HuH-7.5 (cell line): ENCODE measurements around the gene ARHGAP25.

Source experiments
- DNase-seq: peaks from one replicate; pipeline ENCODE4 v3.0.0; 2011; ENCODE audit warnings: low spot score

The ARHGAP25 gene

DNA sequence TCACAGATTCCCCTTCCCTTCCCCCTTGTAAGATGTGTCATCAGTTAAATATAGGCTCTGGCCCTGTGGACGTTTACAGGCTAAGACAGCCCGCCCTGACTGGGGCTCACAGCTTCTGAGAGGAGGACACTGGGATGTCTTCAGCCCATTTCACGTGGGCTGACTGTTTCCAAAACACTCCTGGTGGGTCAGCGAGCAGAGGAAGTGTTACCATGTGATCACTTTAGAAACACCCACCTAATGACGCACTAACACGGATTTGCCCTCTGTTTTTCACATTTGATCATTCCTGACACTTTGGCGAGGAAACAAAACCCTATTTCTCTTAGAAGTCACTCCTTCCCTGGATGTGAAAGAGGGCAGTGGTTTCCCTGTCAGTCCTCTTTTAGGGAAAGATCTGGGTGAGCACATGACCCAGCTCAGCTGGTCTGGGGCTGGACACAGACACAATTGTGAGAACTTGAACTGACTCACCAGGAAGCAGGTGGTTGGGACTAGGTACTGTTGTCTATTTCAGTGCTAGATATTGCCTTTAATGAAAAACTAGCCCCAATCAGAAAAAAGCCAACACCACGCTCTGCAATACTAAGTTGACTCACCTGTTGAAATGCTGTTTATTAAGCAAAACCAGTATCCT, 97.7 kb downstream of the ARHGAP25 start:
- no peak for DNase-seq

DNA sequence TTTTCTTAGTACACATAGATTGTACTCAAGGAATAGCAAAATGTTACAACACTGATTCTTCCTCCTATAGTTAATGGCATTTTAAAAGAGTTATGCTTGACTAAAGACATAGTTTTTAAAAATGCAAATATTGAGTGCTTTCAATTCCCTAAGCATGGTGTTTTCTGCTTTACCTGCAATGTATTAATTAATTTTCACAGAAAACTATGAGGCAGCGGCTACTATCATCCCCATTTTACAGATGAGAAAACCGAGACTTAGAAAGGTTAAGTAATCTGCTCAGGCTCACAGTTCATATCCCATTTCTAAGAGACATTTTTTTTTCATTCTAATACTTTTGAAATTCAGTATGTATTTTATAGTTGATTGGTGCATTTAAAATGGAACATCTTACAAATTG, 98.6 kb downstream of the ARHGAP25 start:
- DNase-seq = no peak

DNA sequence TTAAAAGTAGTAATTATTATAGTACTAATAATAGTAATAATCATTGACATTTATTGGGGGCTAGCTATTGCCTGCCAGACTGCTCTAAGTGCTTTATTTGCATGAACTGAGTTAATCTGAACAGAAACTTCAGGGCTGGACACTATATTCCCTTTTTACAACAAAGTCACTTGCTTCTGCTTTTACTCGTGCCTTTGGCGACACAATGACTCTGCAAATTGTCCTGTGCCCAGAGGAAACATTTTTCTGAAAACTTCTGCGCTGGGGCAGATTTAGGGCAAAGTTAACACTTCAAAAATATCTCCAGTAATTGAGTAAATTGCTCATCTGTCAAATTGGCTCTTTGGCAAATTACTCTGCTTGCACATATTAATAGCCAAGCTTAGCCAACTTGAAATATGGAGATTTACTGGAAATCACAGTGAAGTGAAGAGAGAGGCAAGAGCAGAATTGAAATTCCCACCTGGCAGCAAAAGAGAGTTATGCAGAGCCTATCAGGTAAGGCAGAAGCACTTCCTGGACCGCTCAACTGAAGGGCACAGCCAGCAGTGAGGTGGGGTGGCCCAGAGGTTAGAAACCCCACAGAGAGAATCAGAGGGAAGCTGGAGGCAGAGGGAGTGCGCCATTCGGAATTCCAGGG, 100.2 kb downstream of the ARHGAP25 start:
- DNase-seq = no peak

DNA sequence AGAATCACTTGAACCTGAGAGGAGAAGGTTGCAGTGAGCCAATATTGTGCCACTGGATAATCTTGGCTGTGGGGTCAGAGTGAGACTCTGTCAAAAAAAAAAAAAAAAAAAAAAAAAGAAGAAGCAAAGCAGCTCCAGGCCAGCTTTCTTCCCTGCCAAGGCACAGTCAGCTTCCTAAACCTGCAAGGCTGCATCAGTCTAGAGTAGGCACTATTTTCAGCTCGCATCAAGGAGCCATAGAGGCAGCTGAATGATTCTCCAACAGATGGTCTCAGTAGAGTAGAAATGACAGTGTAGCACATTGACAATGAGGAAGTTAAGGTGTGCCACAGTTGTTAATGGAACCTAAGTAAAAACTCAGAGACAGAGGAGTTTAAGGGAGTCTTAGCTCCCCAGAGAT, 101.0 kb downstream of the ARHGAP25 start:
- no peak for DNase-seq

DNA sequence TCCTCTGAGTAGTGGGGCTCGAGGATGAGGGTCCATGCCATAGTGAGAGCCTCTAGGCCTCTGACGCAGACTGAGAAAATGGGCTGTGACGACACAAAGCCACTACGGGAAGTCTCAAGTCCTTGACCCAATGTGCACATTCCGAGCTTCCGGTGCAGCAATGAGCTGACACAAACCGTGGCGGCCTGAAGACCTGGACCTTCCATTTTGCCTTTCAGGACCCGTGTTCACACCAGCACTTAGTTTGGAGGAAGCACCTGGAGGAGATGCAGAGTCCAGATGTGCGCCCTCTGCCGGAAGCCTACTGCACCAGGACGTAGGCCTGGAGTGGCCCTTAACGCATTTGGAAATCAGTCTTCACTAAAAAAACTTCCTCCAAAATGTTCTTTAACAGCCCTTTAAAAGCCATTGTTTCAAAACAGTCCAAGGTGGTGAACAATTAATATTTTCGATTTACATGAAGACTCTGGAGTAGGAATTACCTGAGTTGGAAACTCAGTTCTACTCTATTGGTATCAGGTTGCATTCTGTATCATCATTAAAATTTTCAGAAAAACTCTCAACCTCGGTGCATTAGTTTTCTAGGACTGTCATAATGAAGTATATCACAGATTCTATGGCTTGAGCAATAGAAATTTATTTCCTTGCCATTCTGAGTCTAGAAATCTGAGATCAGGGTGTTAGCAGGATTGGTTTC, 102.7 kb downstream of the ARHGAP25 start:
- DNase-seq = peak; percentile 58

DNA sequence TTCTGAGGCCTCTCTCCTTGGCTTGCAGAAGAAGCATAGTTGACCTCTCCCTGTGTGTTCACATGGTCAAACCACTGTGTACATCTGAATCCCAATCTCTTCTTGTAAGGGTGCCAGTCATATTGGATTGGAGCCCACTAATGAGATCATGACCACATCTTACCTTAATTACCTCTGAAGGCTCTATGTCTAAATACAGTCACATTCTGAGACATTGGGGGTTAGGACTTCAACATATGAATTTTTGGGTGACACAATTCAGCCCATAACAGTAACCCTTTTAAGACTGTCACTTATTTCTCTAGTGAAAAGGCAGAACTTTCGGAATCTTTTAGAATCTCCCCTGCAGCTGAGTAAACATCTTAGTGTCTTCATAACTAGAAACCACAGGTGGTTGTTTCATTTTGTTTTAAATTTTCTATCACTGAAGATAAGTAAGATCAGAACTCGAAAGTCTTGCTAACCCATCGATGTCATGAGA, 103.3 kb downstream of the ARHGAP25 start:
- DNase-seq = no peak

DNA sequence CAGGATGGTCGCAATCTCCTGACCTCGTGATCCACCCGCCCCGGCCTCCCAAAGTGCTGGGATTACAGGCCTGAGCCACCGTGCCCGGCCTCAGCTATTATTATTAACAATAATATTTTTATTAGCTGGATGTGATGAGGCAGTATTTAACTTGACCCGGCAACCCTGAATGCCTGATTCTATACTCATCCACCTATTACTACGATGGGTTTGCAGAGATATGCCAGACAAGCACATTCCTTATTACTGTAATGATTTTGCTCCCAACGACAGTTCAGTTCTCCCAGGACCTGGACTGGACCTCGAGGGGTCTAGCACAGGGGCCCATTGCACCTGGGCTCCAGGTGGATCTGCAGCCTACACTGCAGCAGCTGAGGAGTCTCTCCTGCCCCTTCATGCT, 104.0 kb downstream of the ARHGAP25 start:
- DNase-seq = no peak

DNA sequence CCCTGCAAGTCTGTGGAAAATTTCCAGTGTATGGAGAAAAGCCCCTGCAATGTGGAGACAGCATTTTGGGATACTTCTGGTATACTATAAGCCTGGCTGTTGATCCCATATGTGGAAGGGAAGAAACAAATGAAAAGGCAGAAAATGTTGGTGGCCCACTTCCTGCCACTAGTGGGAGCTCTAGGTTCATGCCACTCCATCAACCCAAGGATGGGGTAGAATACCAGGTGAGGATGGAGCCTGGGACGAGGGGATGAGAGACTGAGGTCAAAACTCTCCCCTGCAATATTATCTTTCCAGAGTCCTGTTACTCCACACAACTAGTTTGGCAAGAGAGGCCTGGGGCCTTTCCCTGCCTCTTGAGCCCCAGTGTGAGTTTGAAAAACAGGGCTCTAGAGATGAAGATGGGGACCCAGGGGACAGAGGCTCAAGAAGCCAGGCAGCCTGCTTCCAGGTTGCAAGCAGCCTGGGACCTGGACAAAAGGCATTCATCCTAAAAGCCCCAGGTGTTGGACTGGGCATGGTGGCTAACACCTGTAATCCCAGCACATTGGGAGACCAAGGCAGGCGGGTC, 104.7 kb downstream of the ARHGAP25 start:
- DNase-seq = peak; percentile 22

DNA sequence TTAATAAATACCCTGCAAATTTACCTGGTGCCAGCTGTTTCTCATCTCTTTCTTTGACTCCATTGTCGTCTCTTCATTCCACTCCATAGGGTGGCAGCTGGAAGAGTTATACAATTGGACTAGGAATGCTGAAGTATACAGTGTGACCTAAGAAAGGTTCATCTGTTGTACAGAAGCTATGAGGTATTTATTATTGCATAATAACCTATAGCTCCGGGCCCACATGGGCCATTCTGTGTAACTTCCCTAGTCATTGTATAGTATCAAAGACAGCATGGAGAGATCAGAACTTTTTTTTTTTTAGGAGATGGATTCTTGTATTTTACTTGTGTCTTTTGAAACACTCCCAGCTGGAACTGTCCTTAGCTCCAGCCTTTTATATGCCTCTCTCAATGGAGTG, 110.4 kb downstream of the ARHGAP25 start:
- DNase-seq = no peak

DNA sequence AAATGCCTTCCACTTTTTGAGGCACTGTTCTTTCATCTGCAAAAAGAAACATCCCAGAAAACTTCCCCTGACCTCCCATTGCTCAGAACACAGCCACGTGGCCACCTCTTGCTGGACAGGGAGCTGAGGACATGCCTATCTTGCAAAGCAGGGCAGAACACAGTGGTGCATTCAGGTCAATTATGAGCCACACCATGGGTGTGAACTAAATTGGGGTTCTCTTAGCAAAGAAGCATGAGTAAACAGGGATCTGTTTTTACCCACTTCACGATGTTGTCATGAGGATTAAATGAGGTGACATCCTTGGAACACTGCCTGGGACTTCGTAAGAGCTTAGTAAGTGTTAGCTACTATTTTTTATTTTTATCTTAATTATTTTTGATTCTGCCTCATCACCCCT, 111.5 kb downstream of the ARHGAP25 start:
- DNase-seq = no peak

DNA sequence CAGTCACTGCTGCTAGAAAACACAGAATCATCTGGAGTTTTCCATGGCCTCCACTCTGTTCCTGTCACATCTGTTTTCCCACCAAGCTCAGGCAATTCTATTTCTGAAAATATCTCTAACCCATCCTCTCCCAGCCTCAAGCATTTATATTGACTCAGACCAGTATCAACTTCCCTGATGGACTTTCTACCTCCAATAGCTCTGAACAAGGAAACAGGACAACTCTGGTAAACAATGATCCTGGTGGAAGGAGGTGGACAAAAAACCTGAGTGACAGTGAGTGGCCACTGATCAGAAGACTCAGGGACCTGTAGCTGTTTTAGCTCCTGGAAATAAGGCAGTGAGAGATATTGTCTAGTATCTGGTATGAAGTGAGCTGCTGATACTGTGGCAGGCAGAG, 113.1 kb downstream of the ARHGAP25 start:
- DNase-seq = no peak

DNA sequence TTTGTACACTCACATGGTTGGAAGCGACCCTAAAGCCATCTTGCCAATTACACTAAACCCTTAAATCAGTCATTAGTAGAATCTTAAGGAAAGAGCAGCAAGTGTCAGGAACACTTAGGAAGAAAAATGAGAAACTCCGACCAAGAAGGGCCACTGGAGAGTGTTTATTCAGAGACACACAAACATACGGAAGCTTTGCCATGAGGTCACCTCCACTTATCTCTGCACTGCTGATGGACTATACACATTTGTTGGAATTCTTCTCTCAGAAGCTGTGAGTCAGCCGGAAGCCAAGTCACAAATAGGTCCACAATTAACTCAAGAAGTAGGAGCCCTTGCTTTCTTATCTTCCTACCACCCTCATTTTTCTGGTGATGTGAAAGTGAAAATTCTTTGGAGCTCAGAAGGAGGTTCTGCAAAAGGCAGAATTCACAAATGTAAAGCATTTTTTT, 115.0 kb downstream of the ARHGAP25 start:
- DNase-seq = no peak

DNA sequence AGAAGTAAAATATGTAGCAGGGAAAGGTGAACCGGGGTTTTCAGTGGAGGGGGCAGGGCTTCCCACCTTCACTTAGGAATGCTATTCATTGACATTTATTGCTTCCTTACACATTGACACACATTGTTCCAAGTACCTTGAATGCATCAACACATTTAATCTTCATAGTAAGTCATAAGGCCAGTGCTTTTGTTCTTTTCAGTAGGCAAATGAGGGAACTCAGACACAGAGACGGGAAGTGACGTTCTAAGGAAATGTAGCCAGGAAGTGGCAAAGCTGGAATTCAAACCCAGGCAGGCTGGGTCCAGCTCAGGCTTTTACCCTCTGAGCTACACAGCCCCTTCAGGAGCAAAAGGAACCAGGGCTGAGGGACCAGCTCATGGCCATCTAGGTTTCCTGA, 115.9 kb downstream of the ARHGAP25 start:
- DNase-seq = no peak

DNA sequence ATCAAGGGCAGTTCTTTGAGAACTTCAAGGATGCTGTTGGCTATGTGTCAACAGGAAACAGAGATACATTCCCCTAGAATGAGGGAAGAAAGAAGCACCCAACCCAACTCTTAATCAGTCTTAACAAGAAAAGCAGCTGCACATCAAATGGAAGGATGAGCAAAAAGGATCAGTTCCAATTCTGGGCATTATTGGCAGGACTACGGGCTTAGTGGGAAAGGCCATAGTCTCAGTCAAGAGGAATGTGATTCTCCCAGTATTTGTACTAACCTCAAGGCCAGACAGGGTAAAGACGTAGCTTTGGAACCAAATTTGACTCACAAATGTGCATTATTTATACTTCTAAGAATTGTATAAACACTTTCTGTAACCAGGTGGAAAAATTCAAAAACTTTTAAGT, 118.4 kb downstream of the ARHGAP25 start:
- DNase-seq = no peak

DNA sequence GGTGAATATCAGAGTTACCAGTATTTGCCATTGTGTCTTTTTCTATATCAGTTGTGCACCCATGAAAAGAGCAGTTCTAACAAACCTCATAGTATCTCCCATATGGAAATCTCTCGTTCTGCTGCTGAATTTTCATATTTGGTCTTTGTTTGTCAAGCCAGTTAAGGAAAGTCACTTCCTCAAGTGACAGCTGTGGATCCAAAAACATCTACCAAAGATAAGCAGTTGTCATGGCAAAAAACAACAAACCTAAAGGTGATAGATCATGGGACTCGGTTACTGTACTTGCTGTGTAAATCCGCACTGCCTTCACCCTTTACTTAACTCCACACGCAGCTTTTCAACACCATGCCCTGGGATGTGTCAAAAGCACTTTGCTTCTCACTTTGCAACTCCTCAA, 119.3 kb downstream of the ARHGAP25 start:
- no peak for DNase-seq

DNA sequence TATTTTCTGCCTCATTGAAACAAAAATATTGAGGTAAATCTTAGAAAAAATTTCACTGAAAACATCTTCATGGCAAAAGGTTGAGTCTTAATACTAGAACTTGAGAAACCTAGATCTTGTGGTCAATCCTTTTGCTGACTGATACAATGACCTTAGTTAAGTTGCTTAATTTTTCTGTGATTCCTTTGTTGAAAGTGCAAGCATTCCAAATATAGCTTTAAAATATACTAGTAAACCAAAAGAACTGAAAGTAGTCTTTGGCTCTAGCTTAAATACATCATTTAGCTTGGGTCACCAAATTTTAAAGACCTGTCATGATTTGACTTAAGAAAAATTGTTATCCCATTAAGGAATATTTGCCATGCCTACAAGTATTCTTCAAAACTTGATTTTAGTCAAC, 119.9 kb downstream of the ARHGAP25 start:
- DNase-seq = no peak

DNA sequence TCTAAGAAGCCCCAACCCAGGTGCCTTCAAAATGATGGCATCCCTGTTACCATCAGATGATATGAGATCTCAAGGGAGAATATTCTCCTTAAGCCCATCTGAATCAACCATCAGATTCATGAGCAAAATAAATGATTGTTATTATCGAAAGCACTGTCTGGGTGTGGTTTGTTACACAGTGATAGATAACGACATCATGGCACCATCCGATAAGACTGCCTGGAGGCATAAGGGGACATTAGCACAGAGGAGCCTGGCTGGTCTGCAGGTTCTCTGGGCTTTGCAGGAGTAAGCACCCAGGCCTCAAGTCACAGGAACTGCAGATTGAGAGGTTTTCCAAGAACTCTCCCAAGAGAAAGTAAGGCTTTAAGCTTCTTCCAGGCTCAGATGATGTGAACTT, 120.9 kb downstream of the ARHGAP25 start:
- no peak for DNase-seq

DNA sequence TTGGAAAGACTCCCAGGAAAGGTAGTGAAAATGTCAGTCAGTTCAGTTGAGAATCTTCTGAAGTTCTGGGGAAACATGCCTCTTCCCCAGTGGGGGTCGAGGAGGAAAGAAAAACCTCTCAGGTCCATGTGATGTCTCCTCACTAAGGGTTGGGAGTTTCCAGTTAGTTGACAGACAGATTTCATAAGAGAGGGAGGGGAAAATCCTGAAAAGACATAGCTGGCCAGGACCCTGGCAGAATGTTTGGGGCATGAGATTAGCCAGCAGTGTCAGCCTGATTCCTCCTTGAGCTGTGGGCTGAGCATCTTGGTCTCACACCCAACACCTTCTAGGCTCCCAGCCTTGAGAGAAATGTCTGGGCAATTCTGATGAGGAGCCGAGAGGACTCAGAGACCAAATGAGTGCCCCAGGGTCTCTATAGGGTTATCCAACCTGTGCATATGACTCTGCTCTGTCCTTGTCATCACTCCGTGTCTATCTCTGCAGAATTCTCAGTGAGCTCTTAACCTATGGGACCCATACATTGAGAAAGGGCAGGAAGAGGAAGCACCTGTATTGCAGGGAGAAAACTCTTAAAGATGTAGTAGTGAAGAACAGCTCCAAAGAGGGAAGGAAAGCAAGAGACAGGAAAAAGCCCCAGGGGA, 122.7 kb downstream of the ARHGAP25 start:
- DNase-seq = no peak

DNA sequence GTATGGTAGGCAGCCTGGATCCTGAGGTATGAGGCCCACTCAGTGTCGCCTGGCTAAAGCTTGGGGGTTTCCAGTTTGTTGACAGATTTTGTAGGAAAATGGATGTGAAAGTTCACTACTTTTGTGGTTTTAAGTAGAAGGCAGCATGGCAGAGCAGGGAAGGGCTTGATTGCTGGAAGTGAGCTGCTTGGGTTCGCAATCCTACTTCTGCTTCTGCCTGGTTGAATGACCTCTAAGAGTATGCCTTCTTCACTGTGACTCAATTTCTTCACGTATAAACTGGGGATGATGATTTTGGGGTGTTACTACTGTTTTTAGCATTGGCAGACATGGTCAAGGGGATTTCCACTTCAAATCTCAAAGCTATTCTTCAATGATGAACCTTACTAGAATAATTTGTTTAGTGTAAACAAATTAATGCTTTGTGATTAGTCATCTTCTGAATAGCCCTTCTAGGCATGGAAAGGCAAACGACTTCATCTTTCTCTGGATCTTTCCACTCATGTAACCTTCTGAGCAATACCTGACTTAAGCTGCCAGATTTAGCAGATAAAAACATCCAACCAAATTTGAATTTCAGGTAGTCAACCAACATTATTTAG, 123.3 kb downstream of the ARHGAP25 start:
- DNase-seq = no peak

DNA sequence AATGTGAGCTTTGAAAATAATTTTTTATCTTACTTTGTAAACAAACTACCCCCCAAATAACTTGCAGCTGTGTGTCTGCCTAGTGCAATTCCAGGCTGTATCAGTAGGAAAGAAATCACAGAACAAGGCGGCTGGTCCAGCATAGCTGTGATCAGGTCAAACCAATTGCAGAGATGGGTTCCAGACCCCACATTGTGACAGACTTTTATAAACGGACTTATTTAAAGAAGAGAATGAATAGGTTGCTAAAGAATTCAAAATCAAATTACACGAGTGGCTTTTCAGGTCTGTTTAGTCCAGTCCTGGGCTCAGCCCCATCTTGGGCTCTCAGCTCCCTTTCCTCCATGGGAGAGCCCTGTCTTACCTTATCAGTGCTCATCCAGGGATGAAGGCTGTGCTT, 125.5 kb downstream of the ARHGAP25 start:
- DNase-seq = no peak

DNA sequence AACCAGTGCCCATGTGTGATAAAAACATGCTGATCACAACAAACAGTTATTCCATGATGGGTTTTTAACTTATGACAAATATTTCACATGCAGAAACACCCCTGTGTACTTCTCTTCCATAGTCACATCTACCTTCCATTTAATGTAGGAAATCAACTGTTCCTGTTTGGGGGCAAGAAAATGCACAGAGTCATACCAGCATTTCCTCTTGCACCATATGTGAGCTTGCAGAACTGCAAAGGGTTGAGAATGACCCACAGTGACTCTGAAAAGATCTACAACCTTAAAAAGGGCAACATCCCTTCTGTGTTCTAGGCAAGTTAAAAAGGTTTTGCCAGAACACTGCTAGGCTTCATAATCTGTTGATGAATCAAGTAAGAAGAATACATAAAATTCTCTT, 126.7 kb downstream of the ARHGAP25 start:
- no peak for DNase-seq

DNA sequence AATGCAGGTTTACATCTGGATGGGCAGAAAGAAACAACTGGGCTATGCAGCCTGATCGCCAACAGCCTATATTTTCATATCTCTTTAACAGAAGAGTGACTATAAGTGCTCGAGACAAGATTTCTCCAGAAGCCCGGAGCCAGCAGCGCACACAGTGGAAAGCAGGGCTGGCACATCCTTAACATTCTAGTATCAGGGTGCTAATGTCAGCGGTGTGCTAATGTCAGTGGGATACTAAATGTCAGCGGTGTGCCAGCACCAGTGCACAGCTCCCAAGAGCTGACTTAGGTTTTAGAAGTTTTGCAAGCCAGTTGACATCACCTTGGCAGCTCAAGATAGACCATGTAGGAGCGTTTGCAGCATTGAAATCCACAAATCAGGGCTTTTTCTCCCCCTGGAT, 128.3 kb downstream of the ARHGAP25 start:
- DNase-seq = no peak
